CD4-positive, alpha-beta T cell treated with Interleukin-12 subunit alpha and Interleukin-12 subunit beta, for 1 hour (primary cell): ENCODE data around the gene ERC1.

Experiments
- DNase-seq: peaks from one replicate; pipeline ENCODE4 v3.0.0-alpha.2; 2020

The ERC1 gene

DNA sequence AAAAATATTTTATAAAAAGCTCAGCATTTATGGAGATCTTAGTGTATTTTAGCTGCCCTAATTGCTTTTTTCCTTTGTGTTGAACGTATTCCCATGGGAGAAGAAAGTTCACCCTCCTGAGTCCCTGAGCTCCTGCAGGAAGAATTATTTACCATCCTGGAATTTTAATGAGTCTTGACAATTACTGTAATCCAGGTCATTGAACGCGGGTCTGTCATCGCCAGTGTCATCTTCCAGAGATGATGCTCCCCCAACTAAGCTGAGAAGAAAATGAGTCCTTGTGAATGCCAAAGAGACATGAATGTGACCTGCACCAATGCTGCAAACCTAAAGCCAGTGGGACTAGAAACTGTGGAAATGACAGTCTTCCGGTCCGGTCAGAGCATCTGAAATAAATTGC, 473.9 kb downstream of the ERC1 start:
- no peak for DNase-seq

DNA sequence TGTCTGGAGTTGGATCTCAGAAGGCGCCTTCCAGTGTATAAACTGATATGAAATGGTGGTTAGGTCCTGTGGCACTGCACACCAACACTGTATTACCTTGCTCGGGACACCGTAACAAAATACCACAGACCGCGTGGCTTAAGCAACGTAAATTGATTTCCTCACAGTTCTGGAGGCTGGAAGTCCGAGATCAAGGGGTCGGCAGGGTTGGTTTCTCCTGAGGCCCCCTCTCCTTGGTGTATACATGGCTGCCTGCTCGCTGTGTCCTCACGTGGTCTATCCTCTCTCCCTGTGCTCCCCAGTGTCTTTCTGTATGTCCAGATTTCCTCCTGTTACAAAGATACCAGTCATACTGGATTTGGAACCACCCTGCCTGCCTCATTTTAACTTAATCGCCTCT, 475.0 kb downstream of the ERC1 start:
- no peak for DNase-seq

DNA sequence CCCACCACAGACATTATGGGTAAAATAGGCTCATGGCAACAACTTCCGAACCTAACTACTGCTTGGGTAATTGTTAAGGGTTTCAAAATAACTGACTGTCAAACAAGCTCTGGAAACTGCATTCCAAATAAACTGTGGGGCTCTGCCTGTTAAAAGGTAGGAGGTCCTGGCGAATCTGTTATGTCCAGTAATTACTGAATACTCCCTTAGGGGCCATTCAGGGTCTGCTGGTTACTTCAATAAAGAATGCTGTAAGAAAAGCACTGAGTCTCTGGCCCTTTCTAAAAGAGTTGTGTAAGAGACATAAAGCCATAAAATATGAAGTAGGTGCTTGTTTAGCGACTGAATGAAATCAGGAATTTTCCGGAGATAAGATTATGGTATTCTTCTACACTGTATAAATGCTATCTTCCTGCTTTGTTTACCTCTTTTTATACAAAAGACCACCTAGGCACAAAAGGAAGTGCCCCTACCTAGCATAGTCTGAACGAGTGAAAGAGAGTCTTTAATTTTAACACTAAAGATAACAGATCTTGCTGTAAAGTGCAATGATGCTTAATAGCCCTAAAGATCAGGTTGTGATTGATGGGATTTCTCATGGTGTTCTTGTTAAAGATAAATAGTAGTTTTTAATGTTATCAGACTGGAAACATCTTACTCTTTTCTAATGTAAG, 475.6 kb downstream of the ERC1 start:
- no peak for DNase-seq

DNA sequence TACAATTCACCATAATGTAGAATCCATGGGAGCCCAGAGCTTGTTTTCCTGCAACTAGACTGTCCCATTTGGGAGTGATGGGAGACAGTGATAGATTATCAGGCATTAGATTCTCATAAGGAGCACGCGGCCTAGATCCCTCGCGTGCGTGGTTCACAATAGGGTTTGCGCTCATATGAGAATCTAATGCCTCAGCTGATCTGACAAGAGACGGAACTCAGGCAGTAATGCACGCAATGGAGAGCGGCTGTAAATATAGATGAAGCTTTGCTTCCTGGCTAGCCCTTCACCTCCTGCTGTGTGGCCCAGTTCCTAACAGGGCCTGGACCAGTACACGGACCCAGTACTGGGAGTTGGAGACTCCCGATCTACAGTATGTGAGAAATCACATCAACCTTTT, 476.7 kb downstream of the ERC1 start:
- DNase-seq = no peak

DNA sequence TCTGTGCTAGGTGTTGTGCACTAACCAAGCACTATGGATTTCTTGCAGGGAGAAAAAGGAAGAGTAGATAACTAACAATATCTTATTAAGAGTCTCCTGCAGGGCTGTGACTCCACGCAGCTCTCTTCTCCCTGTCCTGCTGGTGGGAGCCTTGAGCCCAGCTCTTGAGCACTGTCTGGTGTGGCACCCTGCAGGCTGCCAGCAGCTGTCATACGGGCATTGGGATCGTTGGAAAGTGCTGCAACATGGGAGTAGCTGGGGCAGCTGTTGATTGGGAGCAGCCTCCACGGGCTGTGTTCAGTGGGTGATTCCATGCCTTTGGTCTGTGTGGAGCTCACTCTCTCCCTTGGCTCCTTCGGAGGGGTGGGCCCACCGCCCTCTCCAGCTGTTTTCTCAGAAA, 478.0 kb downstream of the ERC1 start:
- DNase-seq = no peak

DNA sequence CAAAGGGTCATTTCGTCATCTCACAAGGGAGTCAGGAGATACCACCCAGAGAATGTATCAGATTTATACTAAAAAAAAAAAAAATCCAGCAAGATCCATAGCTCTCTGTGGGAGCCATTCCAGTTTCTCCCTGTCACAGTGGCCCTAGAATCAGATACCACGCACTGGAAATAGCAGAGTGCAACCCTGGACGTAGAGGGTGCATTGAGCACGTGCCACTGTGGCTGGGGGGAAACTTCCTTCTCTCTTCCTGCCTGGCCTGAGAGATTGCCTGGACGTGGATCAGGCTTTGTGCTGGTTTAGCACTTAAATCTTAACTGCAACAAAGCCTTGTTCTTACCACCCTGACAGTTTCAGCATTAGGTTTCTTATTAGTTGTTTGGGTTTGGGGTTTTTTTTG, 479.0 kb downstream of the ERC1 start:
- DNase-seq = no peak

DNA sequence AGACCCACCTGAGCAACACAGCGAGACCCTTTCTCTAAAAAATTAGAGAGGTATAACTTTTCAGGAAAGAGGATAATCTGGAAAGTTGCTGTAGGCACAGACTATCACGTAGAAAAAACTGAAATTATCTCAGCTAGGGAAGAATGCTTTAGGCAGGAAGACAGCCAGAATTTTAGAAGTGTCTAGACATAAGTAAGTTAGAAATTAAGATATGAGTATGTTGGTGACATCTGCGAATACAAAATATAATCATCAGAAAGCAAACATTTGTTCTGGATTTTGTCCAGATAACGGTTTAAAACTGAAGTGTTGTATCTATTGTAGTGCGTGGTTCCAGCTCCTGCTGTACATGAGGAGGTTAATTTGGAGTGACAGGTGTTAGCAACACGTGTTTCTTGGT, 480.2 kb downstream of the ERC1 start:
- no peak for DNase-seq

DNA sequence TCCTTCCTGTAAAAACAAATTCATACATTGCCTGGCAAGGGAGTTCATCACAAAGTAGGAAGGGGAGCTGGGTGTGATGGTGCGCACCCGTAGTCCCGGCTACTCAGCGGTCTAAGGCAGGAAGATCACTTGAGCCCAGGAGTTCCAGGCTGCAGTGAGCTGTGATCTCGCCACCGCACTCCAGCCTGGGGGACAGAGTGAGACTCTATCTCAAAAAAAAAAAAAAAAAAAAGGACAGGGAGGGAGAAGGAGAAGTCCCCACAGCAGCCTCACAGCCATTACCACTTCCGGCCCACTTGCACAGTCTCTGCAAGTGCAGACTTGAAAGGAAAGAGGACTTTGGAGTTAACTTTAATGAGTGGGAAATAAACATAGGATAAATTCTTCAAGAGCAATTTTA, 482.4 kb downstream of the ERC1 start:
- peak; percentile 29 for DNase-seq

DNA sequence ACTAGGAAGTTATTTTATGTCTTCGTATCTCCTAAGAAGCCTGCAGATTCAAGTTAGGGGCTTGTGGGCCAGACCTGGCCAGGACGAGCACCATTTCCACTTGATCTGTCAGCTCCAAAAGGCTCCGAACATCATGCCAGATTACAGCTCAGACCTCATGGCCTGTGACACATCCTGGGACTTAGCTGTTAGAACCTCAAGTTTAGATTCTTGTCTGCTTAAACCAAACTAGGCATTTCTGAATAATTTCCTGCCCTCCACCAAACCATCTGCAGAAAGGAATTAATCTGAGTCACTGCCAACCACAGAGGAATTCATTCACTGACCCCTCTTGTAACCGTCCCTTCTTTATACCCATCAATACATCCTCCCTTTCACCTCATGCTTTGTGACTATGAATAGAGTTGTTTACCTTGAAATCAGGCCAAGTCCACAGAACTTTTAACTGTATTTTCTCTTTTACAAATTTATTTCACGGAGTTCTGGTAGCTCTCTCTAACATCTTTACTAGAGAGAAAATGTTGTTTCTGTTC, 483.1 kb downstream of the ERC1 start:
- DNase-seq = no peak

DNA sequence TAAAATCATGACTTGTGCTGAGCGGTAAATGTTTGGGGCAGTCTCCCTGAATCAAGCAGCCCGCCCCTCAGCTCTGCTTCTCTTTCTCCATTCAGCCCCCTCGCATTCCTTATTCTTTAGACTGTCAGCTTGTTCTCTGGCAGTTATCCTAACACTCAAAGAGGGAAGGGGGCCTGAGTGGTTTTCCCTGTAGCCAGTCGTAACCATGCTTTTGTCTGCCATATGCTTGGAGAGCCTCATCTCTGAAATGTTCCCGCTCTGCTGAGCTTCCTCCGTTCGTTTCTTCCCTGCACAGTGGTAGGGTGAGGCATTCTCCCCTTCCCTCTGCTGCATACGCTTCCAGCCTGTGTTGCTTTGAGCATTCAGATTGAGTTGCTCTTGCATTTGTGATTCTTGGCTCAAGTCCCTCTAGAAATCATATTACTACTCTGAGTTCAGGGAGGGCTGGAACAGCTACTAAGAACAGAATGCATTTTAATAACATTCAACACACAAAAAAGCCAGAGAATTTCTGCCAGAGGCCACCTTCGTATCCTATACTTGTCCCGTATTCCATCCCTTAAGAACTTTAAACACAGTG, 483.6 kb downstream of the ERC1 start:
- no peak for DNase-seq

DNA sequence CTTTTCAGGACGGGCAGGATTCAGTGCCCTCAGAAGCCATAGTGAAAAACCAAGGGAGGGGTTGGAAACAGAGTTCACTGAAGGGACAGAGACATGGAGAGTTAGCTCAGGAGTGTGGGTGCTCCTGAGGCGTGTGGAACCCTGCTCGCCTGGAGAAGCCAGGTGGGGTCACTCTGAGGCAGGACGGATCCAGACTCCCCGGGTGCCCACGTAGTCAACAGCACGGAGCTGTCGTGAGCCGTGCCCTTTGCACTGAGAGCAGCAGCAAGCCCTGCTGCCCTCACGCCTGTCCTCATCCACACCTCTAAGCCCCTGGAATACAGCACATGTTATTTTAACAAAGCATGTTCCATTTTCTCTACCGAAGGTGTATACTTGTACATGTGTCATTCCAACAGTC, 488.6 kb downstream of the ERC1 start:
- no peak for DNase-seq

DNA sequence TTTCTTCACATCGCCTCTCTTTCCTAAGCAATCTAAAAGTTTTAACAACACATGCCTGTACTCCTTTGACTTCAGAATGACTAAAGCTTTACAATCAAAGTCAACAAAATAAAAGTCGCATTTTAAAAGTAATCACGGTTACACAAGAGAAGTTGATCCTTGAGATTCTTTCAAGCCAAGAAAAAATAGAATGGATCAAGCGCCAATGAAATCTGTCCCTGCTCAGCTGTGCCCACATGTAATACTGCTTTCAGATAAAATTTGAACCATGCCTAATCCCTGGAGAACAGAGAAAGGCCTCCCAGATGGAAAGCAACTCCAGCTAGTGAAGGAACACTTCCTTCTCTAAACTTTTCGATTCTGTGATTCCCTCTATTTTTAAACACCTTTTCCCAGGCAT, 490.3 kb downstream of the ERC1 start:
- DNase-seq = no peak

DNA sequence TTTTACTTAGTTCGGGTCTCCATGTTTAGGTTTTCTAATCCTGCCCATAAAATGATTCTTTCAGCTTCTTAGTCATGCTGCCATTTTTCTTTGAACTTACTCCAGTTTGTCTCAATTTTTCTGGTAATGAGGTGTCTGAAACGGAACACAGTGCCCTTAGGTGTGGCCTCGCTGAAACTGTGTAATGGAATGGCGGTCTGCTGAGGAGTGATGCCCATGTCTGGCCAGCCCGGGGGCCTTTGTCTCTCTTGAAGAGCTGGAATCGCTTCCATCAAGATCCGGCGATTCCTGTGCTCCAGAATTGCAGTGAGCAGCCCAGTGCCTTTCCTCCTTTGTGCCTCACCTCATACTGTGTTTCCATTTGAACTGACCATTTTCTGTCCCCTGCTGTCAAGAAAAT, 490.9 kb downstream of the ERC1 start:
- DNase-seq = no peak

DNA sequence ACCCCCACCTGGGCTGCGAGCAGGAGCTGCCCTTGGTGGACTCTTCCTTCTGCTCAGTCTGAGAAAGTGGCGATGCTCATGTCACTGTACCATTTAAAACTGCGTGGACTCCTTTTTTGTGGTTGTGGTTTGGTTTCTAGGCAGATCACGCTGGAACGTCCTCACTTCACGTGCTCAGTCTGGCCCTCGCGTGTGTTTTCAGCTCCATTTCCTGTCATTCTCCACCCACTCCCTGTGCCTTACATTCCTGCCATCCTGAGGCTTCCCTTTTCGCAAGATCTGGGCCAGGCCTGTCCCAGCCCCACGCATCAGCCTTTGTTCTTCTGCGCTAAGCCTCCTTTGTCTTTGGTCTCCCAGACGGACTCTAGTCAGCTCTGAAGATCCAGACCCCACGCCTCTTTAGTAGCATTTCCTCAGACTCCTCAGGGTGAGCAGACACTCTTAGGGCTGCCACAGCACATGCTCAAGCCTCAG, 497.9 kb downstream of the ERC1 start:
- peak; percentile 12 for DNase-seq

DNA sequence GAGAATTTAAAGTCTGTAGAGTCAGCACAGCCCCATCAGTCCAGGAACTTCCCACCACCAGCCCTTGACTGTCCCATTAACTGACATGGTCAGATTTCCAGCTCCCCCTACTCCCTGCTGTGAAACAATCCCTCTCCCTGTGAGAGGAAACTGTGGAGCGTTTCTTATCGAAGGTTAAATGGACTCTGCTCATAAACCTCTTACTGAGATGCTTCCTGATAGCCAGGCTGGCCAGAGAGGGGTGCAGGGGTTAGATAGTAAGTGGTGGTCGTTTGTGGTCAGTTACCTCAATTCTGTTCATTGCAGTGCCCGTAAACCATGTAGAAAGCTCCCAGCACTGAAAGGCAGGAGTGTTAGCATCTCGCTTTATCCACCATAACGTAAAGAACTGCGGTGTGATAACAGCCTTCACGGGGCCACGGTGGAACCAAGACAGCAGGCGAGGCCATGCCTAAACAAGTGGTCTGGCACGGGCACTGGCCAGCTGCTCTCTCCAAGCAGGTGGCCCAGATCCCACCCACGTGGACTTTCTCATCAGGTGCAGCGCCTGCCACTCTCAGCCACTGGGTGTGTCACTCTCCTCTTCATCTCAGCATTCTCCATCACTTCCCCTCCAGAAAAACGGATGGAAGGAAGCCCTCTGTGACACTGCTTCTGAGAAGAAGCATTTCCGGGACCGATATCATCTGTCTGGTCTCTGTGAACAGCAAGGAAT, 501.1 kb downstream of the ERC1 start:
- DNase-seq = no peak

DNA sequence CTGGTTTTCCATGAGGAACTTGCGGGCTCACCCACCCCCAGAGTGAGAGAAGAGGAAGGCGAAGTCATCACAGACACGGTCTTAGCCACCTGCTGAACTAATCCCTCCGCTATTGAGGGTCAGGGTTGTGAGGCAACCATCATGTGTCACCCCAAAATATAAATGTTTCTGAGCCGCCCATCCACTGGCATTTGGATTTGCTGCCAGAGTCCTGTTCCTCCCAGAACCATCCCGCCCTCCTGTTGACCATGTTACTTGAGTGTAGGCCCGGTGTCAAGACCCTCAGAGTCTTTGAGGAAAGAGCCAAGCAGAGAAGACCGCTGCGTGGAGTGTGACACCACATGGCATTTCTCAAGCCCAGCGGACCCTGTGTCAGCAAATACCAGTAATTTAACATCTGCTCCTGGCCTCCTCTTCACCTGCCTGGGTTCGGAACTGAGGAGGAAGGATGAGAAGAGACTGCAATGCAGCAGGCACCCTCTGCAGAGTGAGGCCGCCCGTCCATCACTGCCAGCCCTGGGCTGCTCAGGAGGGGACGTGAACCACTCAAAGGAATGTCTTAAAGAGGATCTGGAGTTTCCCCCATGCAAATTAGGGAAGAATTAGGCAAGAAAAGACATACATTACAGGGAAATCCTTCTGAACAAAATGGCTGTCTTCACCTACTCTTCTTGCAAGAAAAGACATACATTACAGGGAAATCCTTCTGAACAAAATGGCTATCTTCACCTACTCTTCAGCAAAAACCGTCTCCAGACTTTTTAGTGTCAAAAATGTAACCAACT, 502.9 kb downstream of the ERC1 start:
- DNase-seq = no peak

DNA sequence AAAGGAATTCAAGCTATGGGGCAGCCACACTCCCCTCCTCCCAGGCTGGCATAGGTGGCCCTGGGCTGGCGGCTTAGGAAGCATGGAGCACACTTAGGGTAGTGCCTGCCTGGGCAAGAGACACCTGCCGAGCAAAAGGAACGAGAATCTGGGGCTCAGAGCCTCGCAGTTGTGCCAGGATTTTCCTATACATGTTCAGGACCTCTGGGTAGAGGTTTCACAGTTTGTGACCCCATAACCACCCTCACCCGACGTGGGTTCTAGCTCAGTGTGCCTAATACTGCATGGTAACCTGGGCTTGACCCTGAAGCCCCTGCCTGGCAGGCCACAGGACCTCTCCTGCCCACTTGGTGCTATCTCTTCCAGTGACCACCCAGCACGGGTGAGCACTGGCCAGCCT, 503.8 kb downstream of the ERC1 start:
- DNase-seq = no peak

DNA sequence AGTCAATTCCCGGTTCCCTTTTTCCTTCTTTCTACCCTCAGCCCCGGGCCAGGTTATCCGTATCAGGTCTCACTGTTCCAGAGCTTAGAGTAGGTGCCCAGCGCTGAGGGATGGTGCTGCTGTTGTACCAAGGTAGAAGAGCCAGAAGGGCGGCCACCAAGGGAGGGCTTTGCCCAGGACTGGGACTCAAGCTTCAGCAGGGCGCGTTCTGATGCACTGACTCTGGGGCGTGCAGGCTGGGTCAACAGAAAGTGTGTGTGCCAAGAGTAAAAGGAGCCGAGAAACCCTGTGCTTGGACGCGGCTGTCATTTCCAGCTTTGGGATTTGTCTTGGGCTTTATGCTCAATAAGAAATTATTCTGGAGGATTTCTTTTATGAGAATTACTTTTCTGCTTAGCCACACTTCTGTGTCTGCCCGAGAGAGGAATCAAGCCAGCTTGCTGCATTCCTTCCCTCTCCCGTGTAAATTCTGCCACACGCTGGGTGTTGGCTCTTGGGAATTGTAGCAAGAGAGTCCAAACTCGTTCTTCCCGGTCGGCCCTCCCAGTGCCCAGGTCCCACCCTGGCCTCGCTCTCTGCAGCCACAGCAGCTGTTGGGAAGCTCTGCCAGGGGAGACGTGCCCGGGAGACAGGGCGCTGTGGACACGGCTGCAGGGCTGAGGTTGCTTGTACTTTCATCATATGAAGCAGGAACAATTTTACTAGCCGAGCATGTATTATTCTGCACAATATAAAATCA, 505.3 kb downstream of the ERC1 start:
- no peak for DNase-seq

DNA sequence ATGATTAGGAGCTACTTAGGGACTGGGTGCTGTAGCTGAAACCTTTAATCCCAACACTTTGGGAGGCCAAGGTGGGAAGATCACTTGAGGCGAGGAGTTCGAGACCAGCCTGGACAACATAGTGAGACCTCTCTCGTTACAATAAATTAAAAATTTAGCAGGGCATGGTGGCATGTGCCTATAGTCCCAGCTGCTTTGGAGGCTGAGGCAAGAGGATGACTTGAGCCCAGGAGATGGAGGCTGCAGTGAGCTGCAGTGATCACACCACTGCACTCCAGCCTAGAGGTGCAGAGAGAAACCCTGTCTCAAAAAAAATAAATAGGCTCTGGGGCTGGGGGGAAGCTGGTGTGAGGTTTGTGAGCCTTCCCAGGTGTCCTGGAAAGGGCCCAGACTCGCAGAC, 506.1 kb downstream of the ERC1 start:
- DNase-seq = no peak

DNA sequence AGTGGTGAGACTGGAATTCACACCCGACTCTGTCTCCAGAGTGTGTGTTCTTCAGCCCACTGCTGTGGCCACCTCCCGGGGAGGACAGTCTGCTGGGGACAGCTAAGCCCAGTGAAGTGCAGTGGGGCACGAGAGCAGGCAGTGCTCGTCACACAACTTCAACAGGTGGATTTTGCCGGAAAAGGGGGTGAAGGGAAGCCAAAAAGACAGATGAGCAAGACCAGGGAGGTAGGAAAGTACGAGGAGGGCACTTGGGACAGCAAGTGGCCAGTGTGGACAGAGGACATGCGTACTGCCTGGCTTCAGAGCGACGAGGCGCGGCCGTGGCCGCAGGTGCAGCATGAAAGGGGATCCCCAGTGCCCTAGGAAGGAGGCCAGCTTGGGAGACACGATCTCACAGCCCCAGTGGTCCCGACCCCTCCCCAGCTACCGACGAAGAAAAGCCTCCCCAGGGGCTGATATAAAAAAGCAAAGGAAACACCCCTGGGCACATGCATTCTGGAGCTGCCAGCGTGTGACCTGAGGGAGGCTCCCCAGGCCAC, 507.2 kb downstream of the ERC1 start:
- DNase-seq = no peak

DNA sequence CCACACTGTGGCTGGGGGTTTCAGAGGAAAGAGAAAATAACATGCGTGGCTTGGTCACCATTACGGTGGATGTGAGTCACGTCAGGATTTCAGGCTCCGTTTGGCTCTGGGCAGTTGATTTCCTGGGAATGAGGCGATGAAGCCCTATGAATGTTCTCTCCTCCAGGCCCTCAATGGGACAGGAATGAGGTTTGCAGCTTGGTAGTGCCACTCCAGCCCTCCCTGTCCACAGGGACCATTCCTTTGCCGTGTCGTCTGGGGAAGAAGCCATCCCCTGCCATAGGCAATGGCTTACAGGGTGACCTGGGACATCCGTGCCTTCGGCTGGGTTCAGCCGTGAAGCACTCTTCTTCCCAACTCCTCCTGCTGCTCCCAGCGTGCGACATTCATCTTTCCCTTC, 508.3 kb downstream of the ERC1 start:
- no peak for DNase-seq

DNA sequence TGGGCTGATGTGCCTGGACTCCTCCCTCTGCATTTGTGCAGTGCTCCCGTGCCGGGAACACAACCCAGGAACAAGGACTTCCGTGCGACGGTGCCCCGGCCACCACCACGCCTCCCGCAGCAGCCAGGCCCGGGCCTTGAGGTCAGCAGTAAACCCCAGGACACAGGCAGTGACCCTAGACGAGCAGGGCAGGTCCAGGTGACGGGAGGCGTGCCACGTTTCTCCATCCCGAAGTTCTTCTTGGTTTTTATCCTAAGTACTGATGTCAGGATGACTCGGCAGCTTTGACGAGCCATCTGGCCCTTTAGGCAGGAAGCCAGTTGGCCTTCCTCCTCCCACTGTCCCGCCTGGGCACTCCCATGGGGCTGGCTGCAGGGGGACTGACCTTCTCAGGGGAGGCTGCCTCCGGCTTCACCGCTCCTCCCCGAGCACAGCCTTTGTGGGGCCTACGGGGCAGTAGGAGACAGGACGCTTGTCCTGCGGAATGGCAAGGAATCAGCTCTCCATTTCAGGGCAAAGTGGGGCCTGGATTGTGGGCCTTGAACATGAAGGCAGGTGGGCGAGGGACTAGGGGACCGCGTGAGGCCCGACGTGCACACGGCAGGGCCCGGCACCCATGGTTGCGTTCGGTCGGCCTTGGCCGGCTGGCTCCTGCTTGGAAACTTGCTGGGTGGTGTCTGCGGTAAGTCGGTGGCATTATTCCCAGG, 509.2 kb downstream of the ERC1 start:
- no peak for DNase-seq
